ENCODE results near the gene SCIN. TPM values are rescaled to one million over a fixed set of nuclear protein-coding genes. Genes with fewer than 3 reads are reported as not detected.

The SCIN gene
- total RNA-seq, 2 donors from 2014 or later, result 0.67 to 0.93 TPM

GRCh38 chr7:12647364-12648219 lies 77.1 kb downstream of the SCIN start:
- TF ChIP-seq CTCF (IDR thresholded peaks at IDR 0.05), result no peak
- no peaks in the 10 kb centered on the region for H3K36me3 ChIP-seq

DNA sequence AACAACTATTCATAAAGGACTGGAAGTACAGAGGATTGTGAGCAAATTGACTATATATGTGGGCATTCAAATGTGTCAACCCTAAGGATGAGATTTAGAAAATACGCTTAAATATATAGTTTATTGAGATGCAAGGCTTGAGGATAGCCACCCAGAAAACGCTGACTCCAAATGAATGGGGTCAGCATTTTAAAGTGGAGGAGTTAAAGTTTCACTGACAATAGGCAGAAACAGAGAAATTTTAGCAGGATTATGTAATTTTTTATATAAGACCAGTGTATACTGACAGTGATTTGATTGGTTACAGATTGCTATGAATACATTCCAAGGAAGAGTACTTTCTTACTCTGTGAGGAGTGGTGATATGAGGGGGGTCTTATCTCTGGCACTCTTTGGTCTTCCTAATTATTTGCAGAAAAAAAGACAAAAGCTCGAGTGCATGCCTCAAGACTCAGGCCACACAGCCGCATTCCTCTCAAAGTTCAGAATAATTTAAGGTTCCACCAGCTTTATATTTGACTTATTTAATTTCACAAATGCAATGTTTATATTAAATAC lies 78.3 kb downstream of the SCIN start:
- Histone ChIP-seq H3K4me3 (no peak overlapping the region), H3K36me3 (no peaks in the 10 kb centered on the region), H3K27ac (no peak overlapping the region), H3K27me3 (no peaks in the 10 kb centered on the region), H3K9me3 (no peaks in the 10 kb centered on the region), H3K4me1 (no peaks in the 10 kb centered on the region)
- DNase-seq (ENCODE audit: low spot score), result no peak
- no peak for TF ChIP-seq CTCF (IDR thresholded peaks at IDR 0.05)

More at GRCh38 chr7:12647364-12648219, 77.1 kb downstream of the SCIN start:
- H3K27ac ChIP-seq, result no peak overlapping the region
- no peak overlapping the region for H3K4me3 ChIP-seq
- H3K27me3 ChIP-seq, result no peaks in the 10 kb centered on the region
- no peaks in the 10 kb centered on the region for H3K4me1 ChIP-seq
- DNase-seq (ENCODE audit: low spot score), result no peak
- H3K9me3 ChIP-seq, result no peaks in the 10 kb centered on the region

DNA sequence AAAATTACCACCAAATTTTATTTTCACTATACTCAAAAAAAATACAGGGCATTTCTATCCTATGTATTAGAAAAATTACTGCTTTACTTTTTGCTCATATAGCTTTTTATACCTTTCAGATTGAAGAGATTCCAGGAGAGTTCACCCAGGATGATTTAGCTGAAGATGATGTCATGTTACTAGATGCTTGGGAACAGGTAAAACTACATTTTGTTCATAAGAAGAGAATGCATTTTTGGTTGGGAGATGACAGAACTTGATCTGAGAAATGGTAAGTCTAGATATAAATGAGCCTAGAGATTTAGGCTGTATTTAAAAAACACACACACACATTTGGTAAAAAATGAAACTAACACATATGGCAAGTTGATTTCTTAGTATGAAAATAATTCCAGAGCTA lies 78.8 kb downstream of the SCIN start:
- no peaks in the 10 kb centered on the region for H3K4me1 ChIP-seq
- DNase-seq (ENCODE audit: low spot score), result no peak

DNA sequence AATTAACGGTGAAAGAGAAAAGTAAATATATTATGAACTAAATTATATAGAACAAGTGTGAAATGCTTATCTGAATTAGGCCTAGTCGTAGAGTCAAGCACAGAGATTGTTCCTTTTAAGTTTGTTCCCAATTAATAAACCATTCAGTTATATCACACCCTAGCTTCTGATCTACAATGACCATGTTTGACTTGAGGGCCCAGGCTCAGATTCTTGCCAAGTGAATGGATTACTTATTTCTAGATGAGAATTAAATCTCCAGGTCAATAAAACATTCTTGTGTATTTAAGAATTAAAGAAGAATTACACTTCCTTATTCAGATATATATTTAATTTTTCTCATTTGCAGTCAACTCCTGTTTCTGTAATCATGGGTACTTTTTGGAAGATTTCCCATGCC lies 79.6 kb downstream of the SCIN start:
- TF ChIP-seq CTCF (IDR thresholded peaks at IDR 0.05), result no peak
- no peaks in the 10 kb centered on the region for H3K9me3 ChIP-seq
- no peak overlapping the region for H3K4me3 ChIP-seq
- H3K27ac ChIP-seq, result no peak overlapping the region
- H3K27me3 ChIP-seq, result no peaks in the 10 kb centered on the region
- H3K4me1 ChIP-seq, result no peaks in the 10 kb centered on the region
- no peak for DNase-seq (ENCODE audit: low spot score)
- no peaks in the 10 kb centered on the region for H3K36me3 ChIP-seq

More for the DNA sequence above, 78.8 kb downstream of the SCIN start:
- Histone ChIP-seq H3K36me3 (no peaks in the 10 kb centered on the region), H3K27ac (no peak overlapping the region), H3K27me3 (no peaks in the 10 kb centered on the region), H3K9me3 (no peaks in the 10 kb centered on the region), H3K4me3 (no peak overlapping the region)
- no peak for TF ChIP-seq CTCF (IDR thresholded peaks at IDR 0.05)

GRCh38 chr7:12653110-12653509 lies 82.6 kb downstream of the SCIN start:
- Histone ChIP-seq H3K36me3 (no peaks in the 10 kb centered on the region), H3K27me3 (no peaks in the 10 kb centered on the region), H3K4me3 (no peak overlapping the region), H3K9me3 (no peaks in the 10 kb centered on the region), H3K27ac (no peak overlapping the region), H3K4me1 (no peaks in the 10 kb centered on the region)
- TF ChIP-seq CTCF (IDR thresholded peaks at IDR 0.05), result no peak
- DNase-seq (ENCODE audit: low spot score), result no peak

All from right atrium auricular region (tissue), 2 donors.